IPS-11a (cell line): ENCODE measurements around the gene SARDH.
"Not testable (repeated sequence)": the region's sequence is repeated elsewhere in the genome, so short reads cannot be mapped to it uniquely, and the experiment has no call there.

Source experiments
- H3K4me3 ChIP-seq: one replicate; pipeline ENCODE4 v1.5.1; 2013; ENCODE audit warnings: low read depth, low read length, control low read depth

The SARDH gene

DNA sequence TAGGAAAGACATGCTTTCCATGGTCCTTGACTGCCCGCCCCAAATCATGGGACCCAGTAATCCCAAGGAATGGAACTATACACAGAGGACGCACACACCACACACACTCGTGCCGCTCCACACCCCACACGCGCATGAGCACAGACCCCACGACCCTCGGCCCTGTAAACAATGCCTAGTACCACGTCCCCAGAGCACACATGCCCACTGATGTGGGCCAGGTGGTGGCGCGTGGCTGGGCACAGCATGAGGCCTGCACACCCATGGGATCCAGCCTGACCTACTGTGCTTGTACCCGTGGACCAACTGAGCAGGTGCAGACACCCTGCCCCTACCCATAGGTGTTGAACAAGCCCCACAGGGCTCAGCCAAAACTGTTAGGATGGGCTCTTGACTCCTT lies 101.2 kb downstream of the SARDH start:
- no peak overlapping the region for H3K4me3 ChIP-seq

- no peak within 1 kb of the TSS for H3K4me3 ChIP-seq
Measured at GRCh38 chr9:133635533-133636531, 102.3 kb downstream of the SARDH start, which contains the start of gene DBH. Gene DBH, plus strand, starts transcription at chr9:133636363. Its CDS starts 9 bp downstream, at chr9:133636372.

DNA sequence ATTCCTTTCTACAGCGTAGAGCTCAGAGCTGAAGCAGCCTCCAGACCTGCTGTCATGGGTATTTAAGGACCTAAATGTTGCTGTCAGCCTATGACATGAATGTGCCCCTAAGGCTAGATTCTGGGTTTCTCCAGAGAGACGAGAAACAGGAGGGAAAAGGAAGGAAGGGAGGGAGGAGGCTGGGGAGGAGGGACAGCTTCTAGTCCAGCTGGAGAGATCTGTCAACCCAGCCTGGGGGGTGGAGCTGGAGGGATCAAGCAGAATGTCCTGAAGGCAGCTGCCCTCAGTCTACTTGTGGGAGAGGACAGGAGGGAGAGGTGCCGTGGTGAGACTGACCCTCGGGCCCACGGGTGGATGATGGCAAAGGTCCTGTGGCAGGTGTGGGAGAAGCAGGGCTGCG lies 103.1 kb downstream of the SARDH start:
- no peak overlapping the region for H3K4me3 ChIP-seq

DNA sequence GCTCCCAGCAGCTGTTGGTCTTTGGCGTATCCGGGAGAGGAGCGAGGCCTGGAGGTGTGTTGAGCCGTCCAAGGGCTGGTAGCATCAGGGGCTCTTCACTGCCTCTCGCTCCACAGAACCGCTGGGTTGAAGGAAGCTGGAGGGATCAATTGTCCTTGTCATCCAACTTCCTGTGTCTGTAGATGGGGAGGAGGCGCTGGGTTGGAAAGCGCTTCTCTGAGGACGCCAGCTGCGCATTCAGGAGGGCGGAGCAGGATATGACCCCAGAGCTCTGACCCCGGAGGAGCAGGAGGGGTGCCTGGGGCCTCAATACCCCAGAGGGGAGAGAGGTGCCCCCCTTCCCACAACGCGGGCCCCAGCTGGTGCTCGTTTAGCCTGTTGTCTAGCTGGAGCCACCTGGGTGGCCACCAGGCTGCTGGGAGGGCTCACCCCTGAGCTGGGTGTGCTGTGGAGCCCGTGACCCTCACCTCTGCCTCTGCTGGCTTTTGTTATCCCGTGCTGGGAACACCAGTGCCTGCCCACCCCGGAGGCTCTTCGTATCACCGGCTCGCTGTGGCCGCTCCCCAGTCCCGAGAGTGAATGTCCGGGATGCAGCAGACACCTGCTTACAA lies 104.0 kb downstream of the SARDH start:
- H3K4me3 ChIP-seq, result no peak overlapping the region

DNA sequence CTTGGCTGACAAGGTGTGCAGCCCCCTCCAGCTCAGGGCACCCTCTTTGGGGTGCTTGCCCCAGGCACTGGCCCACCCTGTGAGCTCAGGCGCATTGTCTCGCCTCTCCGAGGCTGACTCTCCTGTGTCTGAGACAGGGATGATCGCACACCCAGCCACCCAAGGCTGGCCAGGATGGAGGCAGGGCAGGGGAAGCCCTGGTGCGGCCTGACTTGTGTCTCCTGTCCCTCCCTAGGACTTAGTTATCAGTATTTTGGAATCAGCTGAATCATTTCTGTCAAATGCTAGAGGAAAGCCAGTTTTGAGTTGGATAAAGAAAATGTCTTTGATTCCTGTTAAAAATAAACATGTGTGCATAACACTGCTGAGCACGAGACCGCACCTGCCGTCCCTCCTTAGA lies 104.5 kb downstream of the SARDH start:
- H3K4me3 ChIP-seq, result no peak overlapping the region

GRCh38 chr9:133632806-133633680 lies 105.1 kb downstream of the SARDH start:
- no peak overlapping the region for H3K4me3 ChIP-seq

DNA sequence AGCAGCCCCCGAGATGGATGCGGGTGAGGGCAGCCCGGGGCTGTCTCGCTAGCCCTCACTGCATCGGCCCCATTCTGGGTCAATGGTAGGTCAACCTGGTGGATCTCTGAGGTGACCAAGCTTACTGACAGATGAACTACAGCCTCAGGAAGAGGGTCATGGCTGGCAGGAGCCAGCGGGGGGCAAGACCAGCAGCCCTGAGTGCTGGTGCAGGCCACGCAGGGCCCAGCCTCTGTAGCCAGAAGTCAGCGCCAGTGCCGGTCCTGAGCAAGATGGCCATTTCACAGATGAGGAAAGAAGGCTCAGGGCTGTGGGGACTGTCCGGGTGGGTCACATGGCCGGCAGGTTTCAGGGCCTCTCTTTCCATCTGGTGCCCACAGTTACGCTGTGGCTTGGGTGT lies 107.0 kb downstream of the SARDH start:
- H3K4me3 ChIP-seq, result no peak overlapping the region

GRCh38 chr9:133629221-133630110 lies 108.7 kb downstream of the SARDH start:
- no peak overlapping the region for H3K4me3 ChIP-seq

GRCh38 chr9:133628766-133629165 lies 109.4 kb downstream of the SARDH start:
- no peak overlapping the region for H3K4me3 ChIP-seq

- no peak overlapping the region for H3K4me3 ChIP-seq
Measured at GRCh38 chr9:133627341-133627740, 110.8 kb downstream of the SARDH start.

DNA sequence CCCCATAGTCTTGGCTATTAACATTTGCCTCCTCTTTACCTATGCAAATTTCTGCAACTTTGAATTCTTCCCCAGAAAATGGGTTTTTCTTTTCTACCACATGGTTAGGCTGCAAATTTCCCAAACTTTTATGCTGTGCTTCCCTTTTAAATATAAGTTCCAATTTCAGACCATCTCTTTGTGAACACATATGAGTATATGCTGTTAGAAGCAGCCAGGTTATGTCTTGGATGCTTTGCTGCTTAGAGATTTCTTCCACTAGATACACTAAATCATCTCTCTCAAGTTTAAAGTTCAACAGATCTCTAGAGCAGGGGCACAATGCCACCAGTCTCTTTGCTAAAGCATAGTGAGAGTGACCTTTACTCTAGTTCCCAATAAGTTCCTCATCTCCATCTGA lies 112.1 kb downstream of the SARDH start:
- not testable (repeated sequence) for H3K4me3 ChIP-seq

GRCh38 chr9:133622555-133622954 lies 115.6 kb downstream of the SARDH start:
- no peak overlapping the region for H3K4me3 ChIP-seq

- H3K4me3 ChIP-seq, result no peak overlapping the region
Measured at GRCh38 chr9:133621725-133622267, 116.4 kb downstream of the SARDH start.

- no peak overlapping the region for H3K4me3 ChIP-seq
Measured at GRCh38 chr9:133619791-133620190, 118.4 kb downstream of the SARDH start.

GRCh38 chr9:133618726-133619125 lies 119.4 kb downstream of the SARDH start:
- H3K4me3 ChIP-seq, result no peak overlapping the region

- H3K4me3 ChIP-seq, result no peak overlapping the region
Measured at GRCh38 chr9:133616643-133617405, 121.3 kb downstream of the SARDH start.

DNA sequence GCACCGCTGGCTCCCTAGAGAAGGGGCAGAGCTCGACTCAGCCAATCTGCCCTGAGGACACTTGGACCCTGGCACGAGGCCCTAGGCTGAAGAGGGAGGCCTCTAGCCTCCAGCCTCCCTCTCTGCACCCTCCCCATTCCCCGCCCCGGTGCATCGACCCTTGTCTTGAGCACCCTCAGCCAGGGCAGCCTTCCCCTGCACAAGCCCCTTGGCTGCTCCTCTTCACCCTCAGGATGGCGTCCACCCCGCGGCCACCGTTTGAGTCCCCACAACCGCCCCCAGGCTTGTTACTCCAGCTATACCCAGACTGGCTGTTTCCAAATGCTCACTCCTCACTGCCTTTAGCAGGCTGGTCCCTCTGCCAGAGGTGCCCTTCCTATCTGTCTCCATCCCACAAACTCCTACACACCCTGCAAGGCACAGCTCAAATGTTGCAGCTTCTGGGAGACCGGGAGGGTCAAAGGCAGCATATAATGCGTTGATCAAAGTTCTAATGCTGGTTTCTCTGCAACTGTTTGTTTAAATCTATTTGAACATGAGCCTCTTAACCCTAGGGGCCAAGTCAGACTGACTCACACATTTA lies 122.5 kb downstream of the SARDH start:
- no peak overlapping the region for H3K4me3 ChIP-seq

GRCh38 chr9:133615186-133615585 lies 123.0 kb downstream of the SARDH start:
- H3K4me3 ChIP-seq, result no peak overlapping the region

DNA sequence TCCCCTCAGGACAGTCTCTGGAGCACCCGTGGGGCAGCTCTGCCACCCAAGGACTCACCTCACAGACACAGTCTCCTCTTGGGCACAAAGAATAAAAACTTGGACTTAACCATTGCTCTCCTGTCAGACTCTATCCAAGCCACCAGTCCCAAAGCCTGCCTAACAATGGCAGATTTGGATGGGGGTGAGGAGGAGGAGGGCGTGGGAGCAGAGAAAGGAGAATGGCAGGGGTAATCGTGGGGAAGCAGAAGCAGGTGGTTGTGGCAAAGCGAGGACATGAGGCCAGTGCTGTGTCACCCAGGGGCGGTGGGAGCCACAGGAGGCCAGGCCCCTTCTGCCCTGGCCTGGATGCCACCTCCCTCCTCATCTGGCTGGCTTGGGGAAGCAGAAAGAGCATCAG lies 123.5 kb downstream of the SARDH start:
- no peak overlapping the region for H3K4me3 ChIP-seq
